Fibroblast of lung (primary cell): ENCODE measurements around the gene GJC3.

Experiments used
- CTCF ChIP-seq, 2 donors: IDR thresholded peaks in 1 of 2; conservative IDR thresholded peaks in 1 of 2; 1 replicate in 1 of 2; 2 replicates in 1 of 2; pipeline ENCODE4 v1.5.1; 2011 to 2012; ENCODE audit warnings: low read length in 2 of 2, control low read depth in 1 of 2, inconsistent platforms in 1 of 2, low read depth in 1 of 2, mild to moderate bottlenecking in 1 of 2
- EZH2 ChIP-seq: IDR thresholded peaks from 2 replicates; pipeline ENCODE4 v1.5.1; 2012; ENCODE audit warnings: low read length, control low read depth, mild to moderate bottlenecking; ENCODE audit errors: missing control alignments

GRCh38 chr7:99958564-99959227, 29.3 kb upstream of the GJC3 start:
- no peak for TF ChIP-seq CTCF (conservative IDR thresholded peaks at IDR 0.05 in 1 of 2, IDR thresholded peaks at IDR 0.05 in 1 of 2; ENCODE audit: low read depth in 1 of 2, low read length in 2 of 2)
- TF ChIP-seq EZH2: no peak
